GM21717 (cell line): ENCODE measurements around the gene TNK2.

Experiments used
- ATAC-seq: cut with Tn5 transposase; IDR thresholded peaks from one replicate; pipeline ENCODE4 v1.9.1; 2021; ENCODE audit warnings: mild to moderate bottlenecking, moderate library complexity; ENCODE audit not compliant: unreplicated experiment

The TNK2 gene

GRCh38 chr3:195900436-195901355, 7.7 kb downstream of the TNK2 start:
- peak; percentile 36 for ATAC-seq

DNA sequence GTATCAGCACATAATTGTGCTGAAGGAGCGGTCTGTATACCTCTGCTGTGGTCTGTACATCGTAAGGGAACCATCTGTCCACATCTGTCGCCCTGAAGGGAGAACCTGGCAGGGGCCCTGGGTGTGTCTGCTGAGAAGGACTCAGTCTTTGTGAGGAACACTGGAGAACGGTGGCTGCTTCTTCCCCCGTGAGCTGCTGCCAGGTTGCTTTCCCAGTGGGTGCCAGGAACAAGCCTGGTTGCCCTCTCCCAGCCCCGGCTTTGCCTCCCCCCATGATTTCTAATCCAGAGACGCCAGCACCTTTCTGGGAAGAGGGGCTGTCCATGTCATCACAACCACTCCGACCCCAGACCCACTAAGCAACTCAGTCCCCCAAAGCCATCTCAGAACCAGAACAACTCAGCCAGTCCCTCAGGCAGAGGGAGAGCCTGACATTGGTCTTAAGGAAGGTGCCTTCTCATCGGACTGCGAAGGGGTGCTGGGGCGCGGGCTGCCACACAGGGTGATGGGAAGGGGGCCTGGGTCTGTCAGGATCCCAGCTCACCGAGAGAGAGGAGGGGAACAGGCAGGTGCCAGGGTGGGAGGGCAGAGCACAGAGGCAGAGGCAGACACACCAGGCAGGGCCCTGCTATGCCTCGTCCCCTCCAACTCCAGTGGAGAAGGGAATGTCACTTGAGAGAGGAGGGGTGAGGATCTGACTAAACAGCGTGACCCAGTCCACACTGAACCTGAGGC, 8.5 kb downstream of the TNK2 start:
- ATAC-seq, result no peak

DNA sequence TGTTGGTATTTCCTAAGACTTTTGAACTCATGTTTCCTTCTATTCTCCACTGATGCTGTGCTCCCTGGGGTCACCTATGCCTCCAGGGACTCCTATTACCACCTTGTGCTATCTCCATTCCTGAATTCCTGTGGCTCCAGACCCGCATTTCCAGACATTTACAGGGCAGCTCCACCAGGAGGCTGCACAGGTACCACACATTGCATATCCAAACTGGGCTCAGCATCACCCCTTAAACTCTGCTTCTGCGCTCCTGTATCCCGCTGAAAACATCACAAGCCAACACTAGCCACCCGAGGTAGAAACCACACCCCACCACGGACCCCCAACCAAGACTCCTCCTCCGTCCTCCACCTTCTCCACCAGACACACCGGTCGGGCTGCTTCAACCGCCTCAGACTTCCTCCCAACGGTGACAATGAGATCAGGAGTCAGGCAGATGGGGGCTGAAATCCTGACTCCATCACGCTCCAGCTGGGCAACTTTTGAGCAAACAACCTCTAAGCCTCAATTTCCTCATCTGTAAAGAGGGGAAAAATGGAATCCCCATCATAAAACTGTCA, 10.4 kb downstream of the TNK2 start:
- no peak for ATAC-seq

DNA sequence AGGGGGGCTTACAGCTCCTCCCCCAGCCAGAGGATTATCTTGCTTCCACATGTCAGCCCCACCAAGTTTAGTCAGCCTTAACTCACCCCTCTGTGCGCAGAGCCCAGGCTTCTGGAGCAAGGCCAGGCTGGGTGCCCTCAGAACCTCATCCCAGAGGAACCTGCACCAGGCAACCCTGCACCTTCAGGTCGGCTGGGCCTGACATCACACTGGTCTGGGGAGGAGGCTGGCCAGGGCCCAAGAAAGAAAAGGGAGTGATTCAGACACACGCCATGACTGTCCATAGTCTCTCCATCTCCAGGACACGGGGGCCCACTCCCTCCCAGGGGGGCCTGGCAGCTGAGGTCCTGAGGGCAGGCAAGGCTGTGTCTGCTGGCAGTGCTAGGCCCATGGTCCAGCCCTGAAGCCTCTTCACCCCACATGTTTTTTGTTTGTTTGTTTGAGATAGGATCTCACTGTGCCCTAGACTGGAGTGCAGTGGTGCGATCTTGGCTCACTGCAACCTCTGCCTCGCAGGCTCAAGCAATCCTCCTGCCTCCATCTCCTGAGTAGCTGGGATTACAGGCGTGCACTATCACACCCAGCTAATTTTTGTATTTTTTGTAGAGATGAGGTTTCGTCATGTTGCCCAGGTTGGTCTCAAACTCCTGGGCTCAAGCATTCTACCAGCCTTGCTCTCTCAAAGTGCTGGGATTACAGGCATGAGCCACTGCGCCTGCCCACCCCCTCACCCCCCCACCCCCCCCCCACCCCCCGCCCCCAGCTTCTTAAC, 11.1 kb downstream of the TNK2 start:
- ATAC-seq, result no peak

- peak; percentile 10 for ATAC-seq
Measured at GRCh38 chr3:195896361-195897080, 11.8 kb downstream of the TNK2 start.

- ATAC-seq, result peak; percentile 37
Measured at GRCh38 chr3:195895861-195896360, 12.4 kb downstream of the TNK2 start.

GRCh38 chr3:195895078-195895860, 13.1 kb downstream of the TNK2 start:
- peak; percentile 67 for ATAC-seq

DNA sequence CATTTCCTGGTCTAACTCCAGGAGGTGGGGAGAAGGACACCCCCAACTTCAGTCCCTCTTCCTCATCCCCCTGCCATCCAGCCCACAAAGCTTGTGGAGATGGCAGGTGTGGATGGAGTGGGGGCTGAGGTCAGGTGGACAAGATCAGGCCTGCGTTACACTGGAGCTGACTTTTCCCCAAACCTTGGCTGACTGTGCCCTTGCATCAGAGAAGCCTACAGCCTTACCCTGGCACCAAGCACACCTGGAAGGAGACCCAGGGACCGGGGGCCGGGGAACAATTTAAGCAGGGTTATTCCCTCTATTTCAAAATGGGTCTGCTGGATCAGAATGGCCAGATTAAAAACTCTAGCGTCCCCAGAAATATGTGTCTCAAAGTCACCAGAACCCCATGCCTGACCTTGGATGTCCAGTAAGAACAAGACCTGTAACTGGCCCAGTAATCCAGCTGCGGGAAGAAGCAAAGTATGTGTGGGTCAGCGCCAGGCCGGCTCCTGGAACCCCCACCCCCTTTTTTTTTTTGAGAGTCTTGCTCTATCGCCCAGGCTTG, 14.4 kb downstream of the TNK2 start:
- ATAC-seq, result no peak

DNA sequence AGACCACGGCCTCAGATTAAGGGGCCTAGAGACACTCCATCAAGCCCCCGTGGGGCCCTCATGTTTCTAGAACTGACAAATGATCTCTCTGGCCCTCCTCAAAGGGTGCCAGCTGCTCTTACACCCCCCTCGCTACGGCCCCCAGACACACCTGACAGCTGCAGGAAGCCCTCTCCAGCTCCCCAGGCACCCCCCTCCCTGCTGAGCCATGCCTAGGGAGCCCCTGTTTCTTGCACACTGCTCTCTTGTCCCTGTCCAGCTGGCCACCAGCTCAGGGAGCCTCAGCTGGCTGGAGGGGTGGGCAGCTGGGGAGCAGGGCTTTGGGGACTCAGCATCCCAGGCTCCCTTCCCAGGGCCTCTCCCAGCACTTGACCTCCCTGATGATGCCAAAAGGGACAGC, 14.8 kb downstream of the TNK2 start:
- no peak for ATAC-seq

- ATAC-seq, result no peak
Measured at GRCh38 chr3:195893044-195893395, 15.3 kb downstream of the TNK2 start.

DNA sequence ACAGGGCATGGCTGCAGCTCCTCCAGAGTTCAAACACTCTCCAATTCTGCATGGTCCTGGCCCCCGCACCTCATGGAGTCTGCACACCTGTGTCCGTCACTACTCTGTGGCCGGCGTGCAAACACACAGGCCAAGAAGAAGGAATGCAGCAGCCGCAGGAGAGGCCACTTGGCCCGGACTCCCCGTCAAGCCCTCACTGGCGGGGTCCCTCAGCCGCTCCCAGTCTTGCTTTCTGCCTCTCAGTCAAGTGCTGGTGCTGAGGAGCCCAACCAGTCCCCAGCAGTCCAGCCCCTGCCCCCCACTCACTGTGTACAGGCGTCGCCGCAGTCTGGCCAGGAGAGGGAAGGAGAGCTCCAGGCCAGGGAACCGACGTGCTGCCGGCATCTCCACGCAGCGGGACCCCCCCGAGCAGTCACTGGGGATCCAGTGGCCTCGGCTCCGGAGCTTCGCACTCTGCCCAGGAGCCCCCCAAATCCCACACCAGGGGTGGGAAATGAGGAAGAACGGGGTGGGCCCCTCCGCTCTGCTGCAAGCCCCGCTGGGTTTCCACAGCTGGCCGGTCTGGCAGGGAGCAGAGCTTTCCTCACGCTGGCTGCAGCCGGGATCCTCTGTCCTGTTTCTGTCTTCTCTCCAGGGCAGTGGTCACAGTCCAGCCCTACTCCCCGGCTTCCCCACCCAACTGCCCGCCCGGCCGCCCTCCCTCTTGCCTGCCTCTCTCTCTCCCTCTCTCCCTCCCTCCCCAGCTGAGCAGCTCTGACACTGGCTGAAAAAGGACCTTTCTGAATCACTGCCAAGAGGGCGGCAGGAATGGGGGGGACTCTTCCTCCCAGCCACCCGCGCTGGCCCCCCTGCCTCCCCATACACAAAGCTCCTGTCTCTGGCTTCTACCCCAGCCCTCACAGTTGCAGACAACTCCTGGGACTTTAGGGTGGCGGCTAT, 16.0 kb downstream of the TNK2 start:
- no peak for ATAC-seq

GRCh38 chr3:195891431-195892104, 16.8 kb downstream of the TNK2 start:
- ATAC-seq, result no peak

GRCh38 chr3:195889870-195890295, 18.5 kb downstream of the TNK2 start:
- ATAC-seq, result no peak

DNA sequence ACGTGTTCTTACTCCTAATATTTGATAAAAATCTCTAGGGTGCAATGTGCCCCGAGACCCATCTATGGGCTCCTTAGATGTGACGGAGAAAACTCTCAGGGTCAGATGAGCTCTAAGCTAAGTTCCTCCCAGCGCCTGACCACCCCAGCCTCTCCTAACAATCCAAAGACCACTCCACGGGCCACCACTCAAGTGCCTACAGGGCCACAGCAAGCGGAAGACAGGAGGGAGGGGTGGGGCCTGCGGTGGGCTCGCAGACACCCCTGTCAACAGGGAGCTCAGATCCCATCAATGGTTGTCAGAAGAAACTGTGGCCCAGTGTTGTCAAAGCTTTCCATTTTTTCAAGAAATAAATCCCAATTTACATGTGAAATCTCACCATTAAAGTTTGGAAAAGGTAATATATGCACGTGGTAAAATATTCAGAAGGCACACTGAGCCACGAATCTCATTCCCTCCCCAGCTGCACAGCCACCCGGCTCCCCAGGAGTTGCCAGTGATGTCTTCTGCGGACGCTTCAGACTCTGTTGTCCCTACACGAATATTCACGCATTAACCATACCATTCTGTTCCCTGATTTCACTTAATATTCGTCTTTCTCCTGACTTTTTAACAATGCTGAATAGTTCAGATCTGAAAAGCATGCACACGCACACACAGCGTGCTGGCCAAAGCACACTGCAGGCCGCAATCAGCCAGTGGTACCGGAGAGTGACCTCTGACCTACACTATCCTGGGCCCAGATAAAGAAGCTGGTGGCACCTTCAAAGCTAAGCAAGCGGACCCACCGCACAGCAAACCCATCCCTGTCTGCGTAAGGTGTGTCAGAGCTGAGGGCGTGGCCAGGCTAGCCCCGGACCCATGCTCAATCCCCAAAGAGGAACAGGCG, 19.1 kb downstream of the TNK2 start:
- ATAC-seq, result no peak

- ATAC-seq, result no peak
Measured at GRCh38 chr3:195888311-195888761, 20.0 kb downstream of the TNK2 start.

DNA sequence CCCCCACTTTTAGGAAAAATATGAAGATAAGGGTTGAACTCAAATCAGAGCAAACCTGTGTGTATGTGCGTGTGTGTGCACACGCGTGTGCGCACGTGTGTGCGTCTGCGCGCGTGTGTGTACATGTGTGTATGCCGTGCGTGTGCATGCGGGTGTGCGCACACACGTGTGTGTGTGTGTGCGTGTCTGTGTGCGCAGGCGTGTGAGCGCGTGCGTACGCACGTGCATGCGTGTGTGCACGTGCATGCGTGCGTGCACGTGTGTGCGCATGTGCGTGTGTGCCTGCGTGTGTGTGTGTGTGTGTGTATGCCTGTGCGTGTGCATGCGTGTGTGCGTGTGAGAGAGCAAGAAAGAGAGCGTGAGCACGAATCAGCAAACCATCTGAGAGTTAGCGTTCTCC, 20.7 kb downstream of the TNK2 start:
- ATAC-seq, result no peak
